ENCODE results near the gene AGPAT3.

The AGPAT3 gene

GRCh38 chr21:43948740-43949498, 83.9 kb downstream of the AGPAT3 start:
- H3K27me3 Mint-ChIP-seq: peaks cover 3% of the 10 kb centered on the region
- CTCF ChIA-PET: interaction anchor here (2.4 kb wide), 1 partner anchor 9 kb away, joined by 9 read pairs; no protein-coding TSS in a partner anchor
- H3K4me3 Mint-ChIP-seq: no peak overlapping the region
- no peak for DNase-seq
- peaks cover 23% of the 10 kb centered on the region for H3K9me3 Mint-ChIP-seq
- H3K36me3 Mint-ChIP-seq: peaks cover 46% of the 10 kb centered on the region
- peak overlapping the region; percentile 79 for H3K27ac Mint-ChIP-seq
- H3K4me1 Mint-ChIP-seq: peaks cover 21% of the 10 kb centered on the region

- H3K9me3 Mint-ChIP-seq: peaks cover 23% of the 10 kb centered on the region
- H3K27ac Mint-ChIP-seq: peak overlapping the region; percentile 79
- DNase-seq: peak; percentile 46
- CTCF ChIA-PET: interaction anchor here (1.0 to 2.4 kb wide), 2 partner anchors 10 to 16 kb away, joined by 3 to 9 read pairs; no protein-coding TSS in a partner anchor
- H3K27me3 Mint-ChIP-seq: peaks cover 3% of the 10 kb centered on the region
- no peak overlapping the region for H3K4me3 Mint-ChIP-seq
- peaks cover 46% of the 10 kb centered on the region for H3K36me3 Mint-ChIP-seq
- peaks cover 21% of the 10 kb centered on the region for H3K4me1 Mint-ChIP-seq
These were observed 84.6 kb downstream of the AGPAT3 start for GRCh38 chr21:43949499-43950208.

GRCh38 chr21:43950481-43950880, 85.5 kb downstream of the AGPAT3 start:
- Mint-ChIP-seq H3K27me3 (peaks cover 3% of the 10 kb centered on the region), H3K36me3 (peaks cover 46% of the 10 kb centered on the region), H3K27ac (no peak overlapping the region), H3K4me1 (peaks cover 21% of the 10 kb centered on the region), H3K4me3 (no peak overlapping the region), H3K9me3 (peaks cover 23% of the 10 kb centered on the region)
- CTCF ChIA-PET: interaction anchor here (1.0 to 2.4 kb wide), 2 partner anchors 11 to 17 kb away, joined by 3 to 9 read pairs; no protein-coding TSS in a partner anchor
- no peak for DNase-seq

GRCh38 chr21:43950936-43951335, 85.9 kb downstream of the AGPAT3 start:
- DNase-seq: no peak
- Mint-ChIP-seq H3K4me1 (peaks cover 21% of the 10 kb centered on the region), H3K27me3 (peaks cover 3% of the 10 kb centered on the region), H3K36me3 (peaks cover 45% of the 10 kb centered on the region), H3K4me3 (no peak overlapping the region), H3K27ac (no peak overlapping the region), H3K9me3 (peaks cover 23% of the 10 kb centered on the region)
- CTCF ChIA-PET: no interaction called here

- no peak for DNase-seq
- peaks cover 40% of the 10 kb centered on the region for H3K36me3 Mint-ChIP-seq
- H3K27me3 Mint-ChIP-seq: peaks cover 3% of the 10 kb centered on the region
- H3K4me1 Mint-ChIP-seq: peaks cover 23% of the 10 kb centered on the region
- H3K9me3 Mint-ChIP-seq: peaks cover 23% of the 10 kb centered on the region
- CTCF ChIA-PET: no interaction called here
- H3K27ac Mint-ChIP-seq: no peak overlapping the region
- H3K4me3 Mint-ChIP-seq: no peak overlapping the region
These were observed 87.1 kb downstream of the AGPAT3 start for GRCh38 chr21:43951911-43952703.

GRCh38 chr21:43953021-43953420, 88.0 kb downstream of the AGPAT3 start:
- Mint-ChIP-seq H3K27me3 (peaks cover 3% of the 10 kb centered on the region), H3K36me3 (peaks cover 32% of the 10 kb centered on the region), H3K4me3 (no peak overlapping the region), H3K4me1 (peaks cover 23% of the 10 kb centered on the region), H3K27ac (no peak overlapping the region), H3K9me3 (peaks cover 20% of the 10 kb centered on the region)
- DNase-seq: no peak
- CTCF ChIA-PET: no interaction called here

- Mint-ChIP-seq H3K27ac (peak overlapping the region; percentile 56), H3K9me3 (peaks cover 12% of the 10 kb centered on the region), H3K4me3 (no peak overlapping the region)
These were observed 89.0 kb downstream of the AGPAT3 start for GRCh38 chr21:43954042-43954441.

GRCh38 chr21:43954896-43955295, 89.9 kb downstream of the AGPAT3 start:
- CTCF ChIA-PET: no interaction called here
- Mint-ChIP-seq H3K9me3 (peaks cover 4% of the 10 kb centered on the region), H3K27me3 (peaks cover 3% of the 10 kb centered on the region), H3K27ac (no peak overlapping the region), H3K4me3 (no peak overlapping the region), H3K4me1 (peaks cover 7% of the 10 kb centered on the region), H3K36me3 (peaks cover 17% of the 10 kb centered on the region)
- DNase-seq: no peak

More at GRCh38 chr21:43954042-43954441, 89.0 kb downstream of the AGPAT3 start:
- CTCF ChIA-PET: no interaction called here
- DNase-seq: no peak
- H3K36me3 Mint-ChIP-seq: peaks cover 25% of the 10 kb centered on the region
- H3K27me3 Mint-ChIP-seq: peaks cover 3% of the 10 kb centered on the region
- peaks cover 16% of the 10 kb centered on the region for H3K4me1 Mint-ChIP-seq

GRCh38 chr21:43956019-43956669, 91.1 kb downstream of the AGPAT3 start:
- Mint-ChIP-seq H3K9me3 (no peaks in the 10 kb centered on the region), H3K4me3 (no peak overlapping the region), H3K4me1 (peaks cover 2% of the 10 kb centered on the region), H3K27me3 (peaks cover 3% of the 10 kb centered on the region), H3K36me3 (peaks cover 23% of the 10 kb centered on the region), H3K27ac (no peak overlapping the region)
- CTCF ChIA-PET: no interaction called here
- DNase-seq: no peak

GRCh38 chr21:43956670-43957035, 91.6 kb downstream of the AGPAT3 start:
- Mint-ChIP-seq H3K27ac (no peak overlapping the region), H3K4me1 (peaks cover 2% of the 10 kb centered on the region), H3K9me3 (no peaks in the 10 kb centered on the region), H3K4me3 (no peak overlapping the region), H3K36me3 (peaks cover 26% of the 10 kb centered on the region), H3K27me3 (peaks cover 2% of the 10 kb centered on the region)
- CTCF ChIA-PET: no interaction called here
- no peak for DNase-seq

GRCh38 chr21:43957128-43957571, 92.1 kb downstream of the AGPAT3 start:
- H3K36me3 Mint-ChIP-seq: peaks cover 25% of the 10 kb centered on the region
- H3K9me3 Mint-ChIP-seq: no peaks in the 10 kb centered on the region
- no peak overlapping the region for H3K4me3 Mint-ChIP-seq
- no peak overlapping the region for H3K27ac Mint-ChIP-seq
- CTCF ChIA-PET: no interaction called here
- H3K27me3 Mint-ChIP-seq: no peaks in the 10 kb centered on the region
- no peak for DNase-seq
- H3K4me1 Mint-ChIP-seq: peaks cover 2% of the 10 kb centered on the region

GRCh38 chr21:43957611-43958362, 92.8 kb downstream of the AGPAT3 start:
- Mint-ChIP-seq H3K9me3 (no peaks in the 10 kb centered on the region), H3K27ac (no peak overlapping the region), H3K36me3 (peaks cover 29% of the 10 kb centered on the region), H3K27me3 (no peaks in the 10 kb centered on the region), H3K4me3 (no peak overlapping the region), H3K4me1 (peaks cover 2% of the 10 kb centered on the region)
- no peak for DNase-seq
- CTCF ChIA-PET: no interaction called here

GRCh38 chr21:43958364-43959158, 93.5 kb downstream of the AGPAT3 start:
- Mint-ChIP-seq H3K9me3 (no peaks in the 10 kb centered on the region), H3K4me1 (peaks cover 5% of the 10 kb centered on the region), H3K27ac (no peak overlapping the region), H3K27me3 (no peaks in the 10 kb centered on the region), H3K4me3 (no peak overlapping the region), H3K36me3 (peaks cover 33% of the 10 kb centered on the region)
- no peak for DNase-seq
- CTCF ChIA-PET: no interaction called here

Data from activated naive CD4-positive, alpha-beta T cell treated with anti-CD3 and anti-CD28 coated beads, Interleukin-2, amount 10 ng/mL, durations not matched to agents 7 days and 5 days (primary cell).